ENCODE results near the gene EXD3. TPM values are rescaled to one million over a fixed set of nuclear protein-coding genes. Genes with fewer than 3 reads are reported as not detected.
A peak's percentile ranks its signal among the peaks of the same experiment; 100 is the strongest.

The EXD3 gene
- total and polyA plus RNA-seq, 9 of the 15 experiments (the other 6 are each of a cell fraction or from before 2014, with no cell fraction given): 0.29 to 12.5 (median 3.9) TPM

DNA sequence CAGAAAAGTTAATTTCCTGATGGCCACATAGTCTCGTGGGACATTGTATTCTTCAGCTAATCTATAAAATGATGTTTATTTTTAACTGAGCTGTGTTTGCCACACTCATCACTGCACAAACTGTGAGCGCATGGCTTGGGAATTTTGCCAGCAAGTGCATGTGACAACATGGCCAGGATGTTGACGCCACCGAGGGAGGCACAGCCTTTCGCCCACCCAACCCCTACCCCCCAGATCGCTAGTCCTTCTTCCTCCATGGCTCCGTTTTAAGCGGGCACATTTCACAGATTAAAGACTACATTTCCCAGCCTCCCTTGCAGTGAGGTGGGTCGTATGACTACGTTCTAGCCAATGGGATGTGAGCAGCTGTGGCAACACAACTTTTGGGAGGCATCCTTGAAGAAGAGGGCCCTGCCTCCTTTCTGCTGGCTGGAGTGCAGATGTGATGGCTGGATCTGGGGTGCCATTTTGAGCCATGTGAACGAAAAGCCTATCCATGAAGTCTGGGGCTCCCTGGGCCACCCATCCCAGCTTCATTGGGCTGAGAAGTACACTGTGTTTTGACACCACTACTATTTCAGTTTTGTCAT, 128.8 kb downstream of the EXD3 start (continued):
- TF ChIP-seq, protein P1, sequence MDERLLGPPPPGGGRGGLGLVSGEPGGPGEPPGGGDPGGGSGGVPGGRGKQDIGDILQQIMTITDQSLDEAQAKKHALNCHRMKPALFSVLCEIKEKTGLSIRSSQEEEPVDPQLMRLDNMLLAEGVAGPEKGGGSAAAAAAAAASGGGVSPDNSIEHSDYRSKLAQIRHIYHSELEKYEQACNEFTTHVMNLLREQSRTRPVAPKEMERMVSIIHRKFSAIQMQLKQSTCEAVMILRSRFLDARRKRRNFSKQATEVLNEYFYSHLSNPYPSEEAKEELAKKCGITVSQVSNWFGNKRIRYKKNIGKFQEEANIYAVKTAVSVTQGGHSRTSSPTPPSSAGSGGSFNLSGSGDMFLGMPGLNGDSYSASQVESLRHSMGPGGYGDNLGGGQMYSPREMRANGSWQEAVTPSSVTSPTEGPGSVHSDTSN (CRISPR knock-in tag; IDR thresholded peaks at IDR 0.05; ENCODE audit: low read depth): no peak
- TF ChIP-seq, protein P1 (tag; conservative IDR thresholded peaks at IDR 0.05; ENCODE audit: low read depth): no peak
- no peak for TF ChIP-seq OTX1 (CRISPR knock-in tag; IDR thresholded peaks at IDR 0.05)
- peak; percentile 27 for TF ChIP-seq ZFP36 (IDR thresholded peaks at IDR 0.05; ENCODE audit: low read depth, low read length, partially characterized antibody)
- no peak for TF ChIP-seq POLR2B (IDR thresholded peaks at IDR 0.05; ENCODE audit: low read depth, partially characterized antibody)
- TF ChIP-seq DACH1 (IDR thresholded peaks at IDR 0.05; ENCODE audit: partially characterized antibody): no peak
- TF ChIP-seq, protein P2, sequence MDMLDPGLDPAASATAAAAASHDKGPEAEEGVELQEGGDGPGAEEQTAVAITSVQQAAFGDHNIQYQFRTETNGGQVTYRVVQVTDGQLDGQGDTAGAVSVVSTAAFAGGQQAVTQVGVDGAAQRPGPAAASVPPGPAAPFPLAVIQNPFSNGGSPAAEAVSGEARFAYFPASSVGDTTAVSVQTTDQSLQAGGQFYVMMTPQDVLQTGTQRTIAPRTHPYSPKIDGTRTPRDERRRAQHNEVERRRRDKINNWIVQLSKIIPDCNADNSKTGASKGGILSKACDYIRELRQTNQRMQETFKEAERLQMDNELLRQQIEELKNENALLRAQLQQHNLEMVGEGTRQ (CRISPR knock-in tag; IDR thresholded peaks at IDR 0.05): peak; percentile 82
- no peak for TF ChIP-seq TAF7 (tag; IDR thresholded peaks at IDR 0.05)
- TF ChIP-seq, protein P3, sequence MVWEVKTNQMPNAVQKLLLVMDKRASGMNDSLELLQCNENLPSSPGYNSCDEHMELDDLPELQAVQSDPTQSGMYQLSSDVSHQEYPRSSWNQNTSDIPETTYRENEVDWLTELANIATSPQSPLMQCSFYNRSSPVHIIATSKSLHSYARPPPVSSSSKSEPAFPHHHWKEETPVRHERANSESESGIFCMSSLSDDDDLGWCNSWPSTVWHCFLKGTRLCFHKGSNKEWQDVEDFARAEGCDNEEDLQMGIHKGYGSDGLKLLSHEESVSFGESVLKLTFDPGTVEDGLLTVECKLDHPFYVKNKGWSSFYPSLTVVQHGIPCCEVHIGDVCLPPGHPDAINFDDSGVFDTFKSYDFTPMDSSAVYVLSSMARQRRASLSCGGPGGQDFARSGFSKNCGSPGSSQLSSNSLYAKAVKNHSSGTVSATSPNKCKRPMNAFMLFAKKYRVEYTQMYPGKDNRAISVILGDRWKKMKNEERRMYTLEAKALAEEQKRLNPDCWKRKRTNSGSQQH (CRISPR knock-in tag; IDR thresholded peaks at IDR 0.05): no peak
- TF ChIP-seq CBFA2T2 (conservative IDR thresholded peaks at IDR 0.05): no peak
- TF ChIP-seq, protein P4, sequence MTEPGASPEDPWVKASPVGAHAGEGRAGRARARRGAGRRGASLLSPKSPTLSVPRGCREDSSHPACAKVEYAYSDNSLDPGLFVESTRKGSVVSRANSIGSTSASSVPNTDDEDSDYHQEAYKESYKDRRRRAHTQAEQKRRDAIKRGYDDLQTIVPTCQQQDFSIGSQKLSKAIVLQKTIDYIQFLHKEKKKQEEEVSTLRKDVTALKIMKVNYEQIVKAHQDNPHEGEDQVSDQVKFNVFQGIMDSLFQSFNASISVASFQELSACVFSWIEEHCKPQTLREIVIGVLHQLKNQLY (CRISPR knock-in tag; conservative IDR thresholded peaks at IDR 0.05): no peak
- TF ChIP-seq, protein P5, sequence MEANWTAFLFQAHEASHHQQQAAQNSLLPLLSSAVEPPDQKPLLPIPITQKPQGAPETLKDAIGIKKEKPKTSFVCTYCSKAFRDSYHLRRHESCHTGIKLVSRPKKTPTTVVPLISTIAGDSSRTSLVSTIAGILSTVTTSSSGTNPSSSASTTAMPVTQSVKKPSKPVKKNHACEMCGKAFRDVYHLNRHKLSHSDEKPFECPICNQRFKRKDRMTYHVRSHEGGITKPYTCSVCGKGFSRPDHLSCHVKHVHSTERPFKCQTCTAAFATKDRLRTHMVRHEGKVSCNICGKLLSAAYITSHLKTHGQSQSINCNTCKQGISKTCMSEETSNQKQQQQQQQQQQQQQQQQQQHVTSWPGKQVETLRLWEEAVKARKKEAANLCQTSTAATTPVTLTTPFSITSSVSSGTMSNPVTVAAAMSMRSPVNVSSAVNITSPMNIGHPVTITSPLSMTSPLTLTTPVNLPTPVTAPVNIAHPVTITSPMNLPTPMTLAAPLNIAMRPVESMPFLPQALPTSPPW (CRISPR knock-in tag; IDR thresholded peaks at IDR 0.05): no peak
- no peak for TF ChIP-seq ZNF124 (CRISPR knock-in tag; IDR thresholded peaks at IDR 0.05)
- no peak for TF ChIP-seq TSC22D4 (tag; IDR thresholded peaks at IDR 0.05)
- TF ChIP-seq ZNF436 (CRISPR knock-in tag; IDR thresholded peaks at IDR 0.05): no peak
- TF ChIP-seq CBX5 (IDR thresholded peaks at IDR 0.05; ENCODE audit: borderline replicate concordance, low read depth): 0 out of 2 replicates have a peak, but pooled peaks have one; percentile 33
- TF ChIP-seq, protein P6, sequence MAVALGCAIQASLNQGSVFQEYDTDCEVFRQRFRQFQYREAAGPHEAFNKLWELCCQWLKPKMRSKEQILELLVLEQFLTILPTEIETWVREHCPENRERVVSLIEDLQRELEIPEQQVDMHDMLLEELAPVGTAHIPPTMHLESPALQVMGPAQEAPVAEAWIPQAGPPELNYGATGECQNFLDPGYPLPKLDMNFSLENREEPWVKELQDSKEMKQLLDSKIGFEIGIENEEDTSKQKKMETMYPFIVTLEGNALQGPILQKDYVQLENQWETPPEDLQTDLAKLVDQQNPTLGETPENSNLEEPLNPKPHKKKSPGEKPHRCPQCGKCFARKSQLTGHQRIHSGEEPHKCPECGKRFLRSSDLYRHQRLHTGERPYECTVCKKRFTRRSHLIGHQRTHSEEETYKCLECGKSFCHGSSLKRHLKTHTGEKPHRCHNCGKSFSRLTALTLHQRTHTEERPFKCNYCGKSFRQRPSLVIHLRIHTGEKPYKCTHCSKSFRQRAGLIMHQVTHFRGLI (CRISPR knock-in tag; IDR thresholded peaks at IDR 0.05): no peak
